ENCODE measurements around the gene DMAC2.
"Not testable (repeated sequence)": the region's sequence is repeated elsewhere in the genome, so short reads cannot be mapped to it uniquely, and the experiment has no call there.

The DMAC2 gene

GRCh38 chr19:41439441-41440222, at the start of gene DMAC2:
Gene DMAC2 (minus strand): TSS chr19:41439912. CDS start chr19:41439899, 13 bp downstream.
- DNase-seq: peak; percentile 97

- DNase-seq: not testable (repeated sequence)
These were observed 47.2 kb upstream of the DMAC2 start for GRCh38 chr19:41486953-41487352.

- DNase-seq: no peak
These were observed 45.1 kb upstream of the DMAC2 start for GRCh38 chr19:41484822-41485221.

GRCh38 chr19:41480336-41480735, 40.6 kb upstream of the DMAC2 start:
- no peak for DNase-seq

- DNase-seq: peak; percentile 16 to 62
These were observed 40.1 kb upstream of the DMAC2 start for GRCh38 chr19:41479757-41480191.

GRCh38 chr19:41478875-41479756, 39.4 kb upstream of the DMAC2 start:
- peak in 1 of 2 experiments; percentile 16 for DNase-seq

GRCh38 chr19:41478171-41478570, 38.5 kb upstream of the DMAC2 start:
- no peak for DNase-seq

- DNase-seq: no peak
These were observed 36.9 kb upstream of the DMAC2 start for GRCh38 chr19:41476583-41476982.

GRCh38 chr19:41463257-41464256, 23.8 kb upstream of the DMAC2 start:
- not testable (repeated sequence) for DNase-seq

- DNase-seq: no peak
These were observed 22.8 kb upstream of the DMAC2 start for GRCh38 chr19:41462497-41462896.

- no peak for DNase-seq
These were observed 17.5 kb upstream of the DMAC2 start for GRCh38 chr19:41457241-41457640.

- DNase-seq: no peak
These were observed 16.7 kb upstream of the DMAC2 start for GRCh38 chr19:41456342-41456918.

GRCh38 chr19:41455936-41456335, 16.2 kb upstream of the DMAC2 start:
- DNase-seq: no peak

- no peak for DNase-seq
These were observed 13.0 kb upstream of the DMAC2 start for GRCh38 chr19:41452584-41453275.

GRCh38 chr19:41449865-41450178, 10.1 kb upstream of the DMAC2 start:
- no peak for DNase-seq

GRCh38 chr19:41449079-41449864, 9.6 kb upstream of the DMAC2 start:
- DNase-seq: peak; percentile 8 to 56

- DNase-seq: no peak
These were observed 8.1 kb upstream of the DMAC2 start for GRCh38 chr19:41447732-41448332.

GRCh38 chr19:41445575-41445974, 5.9 kb upstream of the DMAC2 start:
- no peak for DNase-seq

- no peak for DNase-seq
These were observed 4.2 kb upstream of the DMAC2 start for GRCh38 chr19:41443813-41444455.

All from NCI-H446 (cell line).